Panc1 (cell line): ENCODE data around the gene GIT1.
A peak's percentile ranks its signal among the peaks of the same experiment; 100 is the strongest.

Source experiments
- CTCF ChIP-seq: fragments of 450-650 bp; IDR thresholded peaks from 2 replicates; pipeline ENCODE4 v1.5.1; 2017; ENCODE audit warnings: mild to moderate bottlenecking
- POLR2AphosphoS5 ChIP-seq: IDR thresholded peaks from 2 replicates; pipeline ENCODE4 v1.6.1; 2012; ENCODE audit warnings: mild to moderate bottlenecking, low read depth, low read length, moderate library complexity
- REST ChIP-seq, 2 experiments: IDR thresholded peaks; 2 replicates each; pipeline ENCODE4 v1.6.1; 2011 to 2012; ENCODE audit warnings: low read depth in 2 of 2, control low read depth in 1 of 2, low read length in 1 of 2, mild to moderate bottlenecking in 1 of 2, moderate library complexity in 1 of 2; ENCODE audit not compliant: insufficient read depth in 1 of 2
- SIN3A ChIP-seq: IDR thresholded peaks from 2 replicates; pipeline ENCODE4 v1.6.1; 2012; ENCODE audit warnings: low read depth, mild to moderate bottlenecking, low read length, moderate library complexity, borderline replicate concordance; ENCODE audit not compliant: insufficient read depth

- TF ChIP-seq CTCF (no peak), POLR2AphosphoS5 (peak; percentile 64; the same call in 1 of the 2 replicates), REST (IDR thresholded peaks at IDR 0.05; ENCODE audit: insufficient read depth in 1 of 2, low read depth in 2 of 2, low read length in 1 of 2) (no peak), SIN3A (0 out of 2 replicates have a peak, but pooled peaks have one; percentile 27)
Observed at GRCh38 chr17:29568331-29569244, 20.9 kb downstream of the GIT1 start, which contains the start of gene TP53I13.
